OCI-LY7 (cell line): Measurements from ENCODE around the gene EIF4B. TPM values are rescaled to one million over a fixed set of nuclear protein-coding genes. Genes with fewer than 3 reads are reported as not detected.

Experiments
- BruUV-seq: library from RNA; stranded (reverse); fragments of 400-500 nt; replicated peaks from 2 replicates; lab custom pipeline; 2021; lab: Mats Ljungman, UMichigan
- CTCF ChIA-PET: fragments of 300-600 bp; sonication (Branson Sonifier 250); formaldehyde crosslinking; loops from one replicate; lab custom pipeline; 2022; ENCODE audit warnings: antibody characterized with exemption; ENCODE audit not compliant: unreplicated experiment; lab: Charles Lee
- POLR2A ChIA-PET: fragments of 300-600 bp; sonication (Branson Sonifier 250); formaldehyde crosslinking; loops from one replicate; lab custom pipeline; 2022; ENCODE audit warnings: antibody characterized with exemption; lab: Charles Lee
- DNase-seq: peaks from one replicate; pipeline ENCODE4 v3.0.0-alpha.2; 2015; ENCODE audit warnings: low spot score
- H2AFZ ChIP-seq: fragments of 200-600 bp; sonication (generic), shearing (Covaris generic); 2 replicates; pipeline ENCODE4 v1.6.1; 2014; ENCODE audit warnings: mild to moderate bottlenecking, antibody characterized with exemption, low read length, moderate library complexity
- H3K27ac ChIP-seq: fragments of 200-600 bp; sonication (generic); 2 replicates; pipeline ENCODE4 v1.5.1; 2014; ENCODE audit warnings: mixed run types, low read depth, mild to moderate bottlenecking, moderate library complexity, low read length, inconsistent platforms; ENCODE audit not compliant: poor library complexity, severe bottlenecking
- H3K36me3 ChIP-seq: fragments of 200-600 bp; sonication (generic); 2 replicates; pipeline ENCODE4 v1.6.1; 2014; ENCODE audit warnings: mild to moderate bottlenecking, antibody characterized with exemption, low read length, moderate library complexity, mixed read lengths; ENCODE audit not compliant: insufficient read depth
- H3K4me1 ChIP-seq: fragments of 200-600 bp; sonication (generic); 2 replicates; pipeline ENCODE4 v1.5.1; 2014; ENCODE audit warnings: mild to moderate bottlenecking, low read length; ENCODE audit not compliant: insufficient read depth, poor library complexity, severe bottlenecking
- H3K4me2 ChIP-seq: fragments of 200-600 bp; sonication (generic); 2 replicates; pipeline ENCODE4 v1.6.1; 2014; ENCODE audit warnings: mild to moderate bottlenecking, low read length
- H3K4me3 ChIP-seq: fragments of 200-600 bp; sonication (generic); 2 replicates; pipeline ENCODE4 v1.5.1; 2014; ENCODE audit warnings: mild to moderate bottlenecking, low read depth, low read length; ENCODE audit not compliant: poor library complexity, severe bottlenecking
- H3K79me2 ChIP-seq: fragments of 200-600 bp; sonication (generic); 2 replicates; pipeline ENCODE4 v1.6.1; 2016; ENCODE audit warnings: low read depth, mild to moderate bottlenecking, low read length, moderate library complexity, mixed read lengths; ENCODE audit not compliant: insufficient read depth
- H3K9me2 ChIP-seq: fragments of 200-600 bp; sonication (generic); 2 replicates; pipeline ENCODE4 v1.6.1; 2016; ENCODE audit warnings: mild to moderate bottlenecking, low read length, mixed read lengths; ENCODE audit not compliant: insufficient read depth
- H3K9me3 ChIP-seq: fragments of 200-600 bp; sonication (generic); 2 replicates; pipeline ENCODE4 v1.6.1; 2014; ENCODE audit warnings: mild to moderate bottlenecking, mixed run types, low read length, mixed read lengths
- H4K20me1 ChIP-seq: fragments of 200-600 bp; sonication (generic); 2 replicates; pipeline ENCODE4 v1.6.1; 2014; ENCODE audit warnings: mild to moderate bottlenecking, antibody characterized with exemption, low read length, moderate library complexity, mixed read lengths; ENCODE audit not compliant: insufficient read depth
- EZH2phosphoT487 ChIP-seq: fragments of 200-600 bp; sonication (generic); IDR thresholded peaks from 2 replicates; pipeline ENCODE4 v1.6.1; 2018; ENCODE audit warnings: low read depth, borderline replicate concordance, mild to moderate bottlenecking, mixed run types, antibody characterized with exemption, low read length, moderate library complexity, mixed read lengths
- intact Hi-C: fragments of 100-400 bp; cut with micrococcal nuclease; formaldehyde crosslinking; loops from one replicate; pipeline ENCODE4 v1.10.0; 2022; ENCODE audit not compliant: unreplicated experiment
- total RNA-seq, 2 experiments: library from RNA; depleted of rRNA in 1 of 2; stranded (reverse); fragments of >200 nt in 1 of 2; shearing (Covaris generic) in 1 of 2; gene quantifications; 2 replicates each; pipeline ENCODE4 v1.2.3, GENCODE V29; 2014 to 2022
- TF ChIP-seq, protein P1 (sequence below): fragments of 200-600 bp; sonication (generic); conservative IDR thresholded peaks from 2 replicates; pipeline ENCODE4 v1.5.1; 2014; ENCODE audit warnings: mild to moderate bottlenecking, antibody characterized with exemption, low read length, moderate library complexity, mixed read lengths

The EIF4B gene
- total RNA-seq, 2 experiments from 2014 or later: 645 to 745 TPM

DNA sequence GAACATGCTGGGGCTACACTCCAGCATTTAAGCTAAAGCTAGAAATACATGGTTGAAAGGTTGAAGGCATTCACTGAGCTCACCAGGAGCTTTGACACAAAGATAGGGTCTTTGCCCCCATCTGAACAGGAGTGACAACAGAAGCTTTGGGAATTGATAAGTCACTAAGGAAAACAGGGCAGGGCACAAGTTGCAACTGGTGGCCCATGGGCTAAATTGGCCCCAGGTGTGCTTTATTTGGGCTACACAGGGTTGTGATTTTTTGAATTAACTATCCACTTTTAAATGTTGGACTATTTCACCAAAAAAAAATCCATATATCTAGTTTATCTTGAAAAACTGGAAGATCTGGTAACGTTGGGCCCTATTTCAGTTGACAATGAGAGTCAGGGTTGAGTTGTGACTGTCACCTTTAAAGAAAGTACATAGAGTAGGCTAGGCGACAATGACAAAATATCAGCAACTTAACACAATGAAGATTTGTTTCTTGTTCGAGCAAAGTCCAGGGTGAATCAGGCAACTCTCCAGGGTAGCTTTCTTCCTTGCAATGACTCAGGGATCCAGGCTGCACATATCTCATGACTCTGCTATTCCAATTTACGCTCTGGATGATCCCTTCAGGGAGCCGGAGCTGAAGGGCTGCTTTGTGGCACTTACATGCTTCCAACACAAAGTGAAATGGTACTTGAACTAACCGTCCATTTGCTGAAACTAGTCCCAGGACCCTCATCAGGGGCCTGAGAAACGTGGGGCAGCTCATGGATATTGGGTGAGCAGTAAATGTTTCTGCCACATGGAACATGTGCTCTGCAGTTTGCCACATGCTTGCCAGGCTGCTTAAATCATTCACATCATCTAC lies 13.3 kb upstream of the EIF4B start:
- H3K27ac ChIP-seq: no peak overlapping the region
- no TSS peak for BruUV-seq
- no peaks in the 10 kb centered on the region for H3K9me2 ChIP-seq
- ChIA-PET POLR2A (interaction anchor here (0.6 to 1.9 kb wide), 2 partner anchors 13 to 212 kb away, joined by 3 to 9 read pairs; no protein-coding TSS in a partner anchor), CTCF (interaction anchor here (0.6 kb wide), 1 partner anchor 109 kb away, joined by 3 read pairs; no protein-coding TSS in a partner anchor)
- no peak overlapping the region for H3K4me3 ChIP-seq
- H3K36me3 ChIP-seq: no peaks in the 10 kb centered on the region
- intact Hi-C loops: no loop called here
- H3K9me3 ChIP-seq: no peaks in the 10 kb centered on the region
- H3K4me1 ChIP-seq: no peaks in the 10 kb centered on the region
- H3K79me2 ChIP-seq: no peaks in the 10 kb centered on the region
- DNase-seq: no peak
- H4K20me1 ChIP-seq: no peaks in the 10 kb centered on the region
- TF ChIP-seq EZH2phosphoT487: no peak
- TF ChIP-seq, protein P1, sequence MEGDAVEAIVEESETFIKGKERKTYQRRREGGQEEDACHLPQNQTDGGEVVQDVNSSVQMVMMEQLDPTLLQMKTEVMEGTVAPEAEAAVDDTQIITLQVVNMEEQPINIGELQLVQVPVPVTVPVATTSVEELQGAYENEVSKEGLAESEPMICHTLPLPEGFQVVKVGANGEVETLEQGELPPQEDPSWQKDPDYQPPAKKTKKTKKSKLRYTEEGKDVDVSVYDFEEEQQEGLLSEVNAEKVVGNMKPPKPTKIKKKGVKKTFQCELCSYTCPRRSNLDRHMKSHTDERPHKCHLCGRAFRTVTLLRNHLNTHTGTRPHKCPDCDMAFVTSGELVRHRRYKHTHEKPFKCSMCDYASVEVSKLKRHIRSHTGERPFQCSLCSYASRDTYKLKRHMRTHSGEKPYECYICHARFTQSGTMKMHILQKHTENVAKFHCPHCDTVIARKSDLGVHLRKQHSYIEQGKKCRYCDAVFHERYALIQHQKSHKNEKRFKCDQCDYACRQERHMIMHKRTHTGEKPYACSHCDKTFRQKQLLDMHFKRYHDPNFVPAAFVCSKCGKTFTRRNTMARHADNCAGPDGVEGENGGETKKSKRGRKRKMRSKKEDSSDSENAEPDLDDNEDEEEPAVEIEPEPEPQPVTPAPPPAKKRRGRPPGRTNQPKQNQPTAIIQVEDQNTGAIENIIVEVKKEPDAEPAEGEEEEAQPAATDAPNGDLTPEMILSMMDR: no peak
- no peak overlapping the region for H3K4me2 ChIP-seq
- H2AFZ ChIP-seq: no peak overlapping the region

DNA sequence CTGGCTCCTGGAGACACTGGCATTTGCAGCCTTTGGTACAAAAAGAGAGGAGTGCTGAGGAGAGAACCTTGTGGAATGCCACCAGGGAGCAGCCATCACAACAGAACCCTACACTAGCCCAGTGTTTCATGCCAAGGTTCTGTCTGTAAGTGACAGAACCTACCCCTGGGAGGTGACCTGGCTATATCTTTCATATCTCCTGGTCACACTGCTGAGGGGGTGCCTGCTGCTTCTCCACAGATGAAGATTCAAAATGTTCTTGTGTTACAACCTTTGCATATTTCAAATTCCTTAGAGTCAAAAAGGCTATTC lies 12.7 kb upstream of the EIF4B start:
- POLR2A ChIA-PET: no interaction called here
- H3K9me3 ChIP-seq: no peaks in the 10 kb centered on the region
- BruUV-seq: no TSS peak
- no peak overlapping the region for H3K4me3 ChIP-seq
- no peak overlapping the region for H2AFZ ChIP-seq
- intact Hi-C loops: no loop called here
- no peak for DNase-seq
- CTCF ChIA-PET: no interaction called here
- no peak for TF ChIP-seq EZH2phosphoT487
- TF ChIP-seq, protein P1: no peak
- H3K79me2 ChIP-seq: no peaks in the 10 kb centered on the region
- no peaks in the 10 kb centered on the region for H4K20me1 ChIP-seq
- no peaks in the 10 kb centered on the region for H3K4me1 ChIP-seq
- H3K27ac ChIP-seq: no peak overlapping the region
- no peaks in the 10 kb centered on the region for H3K36me3 ChIP-seq
- no peak overlapping the region for H3K4me2 ChIP-seq
- H3K9me2 ChIP-seq: no peaks in the 10 kb centered on the region

DNA sequence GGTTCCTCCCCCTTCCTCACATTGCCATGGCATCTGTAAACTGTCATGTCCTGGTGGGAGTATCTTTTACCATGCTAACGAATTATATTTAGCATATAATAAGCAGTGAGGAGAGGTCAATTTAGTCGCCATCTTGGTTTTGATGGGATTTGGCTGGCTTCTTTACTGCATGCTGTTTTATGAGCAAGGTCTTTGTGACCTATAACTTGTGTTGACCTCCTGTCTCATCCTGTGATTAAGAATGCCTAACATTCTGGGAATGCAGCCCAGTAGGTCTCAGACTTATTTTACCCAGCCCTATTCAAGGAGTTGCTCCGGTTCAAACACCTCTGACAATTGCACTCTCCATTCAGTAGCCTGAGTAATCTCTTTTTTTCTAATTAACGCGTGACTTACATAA lies 2.1 kb upstream of the EIF4B start:
- no peaks in the 10 kb centered on the region for H3K9me3 ChIP-seq
- H3K27ac ChIP-seq: no peak overlapping the region
- H3K4me3 ChIP-seq: no peak overlapping the region
- no peaks in the 10 kb centered on the region for H3K9me2 ChIP-seq
- ChIA-PET CTCF (no interaction called here), POLR2A (no interaction called here)
- DNase-seq: no peak
- H3K36me3 ChIP-seq: peaks cover 23% of the 10 kb centered on the region
- H3K4me2 ChIP-seq: peak overlapping the region; percentile 85
- intact Hi-C loops: loop anchor here (10.0 kb wide), 1 partner anchor 751 kb away; the partner anchor contains the start of gene CISTR
- H2AFZ ChIP-seq: no peak overlapping the region
- peaks cover 40% of the 10 kb centered on the region for H3K79me2 ChIP-seq
- BruUV-seq: no TSS peak
- peaks cover 16% of the 10 kb centered on the region for H4K20me1 ChIP-seq
- TF ChIP-seq EZH2phosphoT487: no peak
- TF ChIP-seq, protein P1: no peak
- peaks cover 27% of the 10 kb centered on the region for H3K4me1 ChIP-seq
